K562 (cell line): ENCODE results near the gene TIMM17A. TPM values are rescaled to one million over a fixed set of nuclear protein-coding genes. Genes with fewer than 3 reads are reported as not detected.

Experiments used
- CREBBP ChIP-seq: IDR thresholded peaks from one replicate; pipeline ENCODE4 v1.6.1; 2012; ENCODE audit warnings: low read depth, mild to moderate bottlenecking, control low read depth, inconsistent platforms, low read length
- ELF4 ChIP-seq: fragments of 450-650 bp; formaldehyde crosslinking; IDR thresholded peaks from 2 replicates; pipeline ENCODE4 v1.4.0; 2022; ENCODE audit warnings: missing genetic modification characterization
- FOXK2 ChIP-seq, 2 experiments: fragments of 450-650 bp; IDR thresholded peaks in 1 of 2; conservative IDR thresholded peaks in 1 of 2; 2 replicates each; pipeline ENCODE4 v1.6.1; 2016; ENCODE audit warnings: low read depth in 2 of 2, mild to moderate bottlenecking in 1 of 2
- HDAC1 ChIP-seq, 2 experiments: fragments of 450-650 bp; IDR thresholded peaks; 2 replicates each; pipeline ENCODE4 v1.6.1; 2016 to 2017; ENCODE audit warnings: inconsistent platforms in 1 of 2, mild to moderate bottlenecking in 1 of 2, moderate library complexity in 1 of 2
- MBD2 ChIP-seq: sonication (generic); IDR thresholded peaks from 2 replicates; pipeline ENCODE4 v1.6.1; 2016; ENCODE audit warnings: low read depth, borderline replicate concordance
- MEF2A ChIP-seq: IDR thresholded peaks from 2 replicates; pipeline ENCODE4 v1.6.1; 2011; ENCODE audit warnings: low read depth, mild to moderate bottlenecking, low read length, moderate library complexity; ENCODE audit not compliant: control insufficient read depth
- NEUROD1 ChIP-seq: fragments of 150-350 bp; IDR thresholded peaks from 2 replicates; pipeline ENCODE4 v1.6.1; 2014; ENCODE audit warnings: borderline replicate concordance, low read length, low read depth; ENCODE audit not compliant: partially characterized antibody
- NFATC3 ChIP-seq: fragments of 450-650 bp; IDR thresholded peaks from 2 replicates; pipeline ENCODE4 v1.6.1; 2017; ENCODE audit warnings: mild to moderate bottlenecking
- RNF2 ChIP-seq: sonication (generic); IDR thresholded peaks from 2 replicates; pipeline ENCODE4 v1.6.1; 2016
- RUNX1 ChIP-seq: sonication (generic); IDR thresholded peaks from 2 replicates; pipeline ENCODE4 v1.6.1; 2016; ENCODE audit warnings: antibody characterized with exemption, low read depth
- SMARCA5 ChIP-seq: fragments of 450-650 bp; IDR thresholded peaks from 2 replicates; pipeline ENCODE4 v1.6.1; 2016
- SP2 ChIP-seq: IDR thresholded peaks from 2 replicates; pipeline ENCODE4 v1.6.1; 2011; ENCODE audit warnings: mild to moderate bottlenecking, low read depth, low read length, moderate library complexity; ENCODE audit not compliant: poor library complexity, severe bottlenecking; ENCODE audit errors: extremely low read depth
- SPI1 ChIP-seq: IDR thresholded peaks from 2 replicates; pipeline ENCODE4 v1.6.1; 2011; ENCODE audit warnings: low read depth, low read length, control low read depth, borderline replicate concordance
- ZNF165 ChIP-seq: fragments of 250-450 bp; sonication (Bioruptor Pico); IDR thresholded peaks from 2 replicates; pipeline ENCODE4 v1.4.0; 2020; ENCODE audit warnings: borderline replicate concordance
- ZNF586 ChIP-seq: fragments of 450-650 bp; formaldehyde crosslinking; conservative IDR thresholded peaks from 2 replicates; pipeline ENCODE4 v1.4.0; 2020; ENCODE audit warnings: mild to moderate bottlenecking, moderate library complexity
- polyA plus RNA-seq, 8 experiments: library from polyadenylated mRNA; depleted of rRNA in 4 of 8; stranded (reverse) in 5 of 8; unstranded in 3 of 8; fragments of >200 nt; fragmentation: Nextera tagmentation in 2 of 8; fragmentation: Illumina TruSeq in 1 of 8; extraction: Ambion mirVana in 2 of 8; extraction: Trizol in 1 of 8; gene quantifications; 2 replicates each; pipeline versions ENCODE4 v1.2.1 to v1.2.3, GENCODE V29; 2011 to 2014; ENCODE audit warnings: inconsistent platforms in 1 of 8, missing spikeins in 1 of 8
- total RNA-seq, 7 experiments: library from RNA; depleted of rRNA in 6 of 7; stranded (reverse); fragments of >200 nt in 6 of 7; fragmentation: Illumina TruSeq in 2 of 7; extraction: Trizol in 2 of 7; gene quantifications; 2 replicates each; pipeline versions ENCODE4 v1.2.1 to v1.2.3, GENCODE V29; 2011 to 2021; ENCODE audit warnings: low replicate concordance in 1 of 7
- TF ChIP-seq, protein P1 (sequence below), 2 experiments: fragments of 450-650 bp; IDR thresholded peaks; 2 replicates each; pipeline ENCODE4 v1.6.1; 2016
- TF ChIP-seq, protein P2 (sequence below): IDR thresholded peaks from 2 replicates; pipeline ENCODE4 v1.6.1; 2011; ENCODE audit warnings: borderline replicate concordance, low read depth, mild to moderate bottlenecking, moderate library complexity, low read length; ENCODE audit not compliant: insufficient read depth, poor library complexity, severe bottlenecking
- TF ChIP-seq, protein P3 (sequence below): fragments of 450-650 bp; IDR thresholded peaks from 2 replicates; pipeline ENCODE4 v1.6.1; 2016; ENCODE audit warnings: low read depth, mild to moderate bottlenecking, moderate library complexity
- TF ChIP-seq, protein P4 (sequence below): fragments of 450-650 bp; IDR thresholded peaks from 2 replicates; pipeline ENCODE4 v1.6.1; 2017; ENCODE audit warnings: antibody characterized with exemption
- TF ChIP-seq, protein P5 (sequence below): sonication (generic); formaldehyde crosslinking; IDR thresholded peaks from 2 replicates; pipeline ENCODE4 v1.8.0; 2023; ENCODE audit warnings: mild to moderate bottlenecking, missing genetic modification reagents

Gene TIMM17A
- total and polyA plus RNA-seq, 9 of the 15 experiments (the other 6 are each of a cell fraction or from before 2014, with no cell fraction given): 116 to 744 (median 180) TPM

DNA sequence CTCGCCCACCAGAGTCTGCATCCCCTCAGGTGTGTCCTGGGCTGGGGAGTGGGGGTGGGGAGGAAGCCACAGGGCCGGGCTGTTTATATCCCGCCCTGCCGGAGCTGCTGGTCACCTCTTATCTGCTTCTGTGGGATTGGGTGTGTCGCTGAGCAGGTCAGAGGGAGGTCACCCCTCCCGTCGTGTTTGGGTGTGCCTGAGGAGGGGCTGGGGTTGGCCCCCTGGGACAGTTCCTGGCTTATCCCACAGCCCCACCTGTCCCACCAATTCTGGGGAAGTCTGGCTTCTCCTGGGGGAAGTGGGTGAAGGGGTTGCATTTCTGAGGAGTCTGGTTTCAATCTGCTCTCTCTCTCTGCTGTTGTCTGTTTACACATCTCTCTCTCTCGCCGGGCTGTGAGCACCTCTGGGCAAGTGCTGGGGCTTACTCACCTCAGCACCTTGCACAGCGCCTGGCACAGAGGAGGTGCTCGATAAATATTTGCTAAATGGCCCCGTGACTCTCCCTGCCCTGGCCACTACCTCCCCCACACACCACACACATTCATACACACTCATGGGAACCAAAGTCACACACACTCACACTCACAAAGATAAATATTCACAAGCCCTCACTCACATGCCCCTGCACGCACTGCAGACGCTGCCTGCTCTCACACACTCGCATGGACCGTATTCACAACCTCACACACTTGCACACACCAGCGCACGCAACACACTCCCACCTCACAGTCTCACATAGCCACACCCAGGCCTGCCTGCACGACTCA, 63.3 kb downstream of the TIMM17A start (continued):
- TF ChIP-seq ELF4 (CRISPR knock-in tag) (peak; percentile 72; the same call in 1 of the 2 replicates), NEUROD1 (peak; percentile 61), CREBBP (no peak), RUNX1 (peak; percentile 82; the same call in 1 of the 2 replicates), MBD2 (peak; percentile 74; the same call in 1 of the 2 replicates), NFATC3 (0 out of 2 replicates have a peak, but pooled peaks have one; percentile 48), MEF2A (no peak), ZNF586 (CRISPR knock-in tag) (no peak), SMARCA5 (peak; percentile 90; the same call in 1 of the 2 replicates), SP2 (no peak), SPI1 (peak; percentile 55; the same call in 1 of the 2 replicates), FOXK2 (conservative IDR thresholded peaks at IDR 0.05 in 1 of 2, IDR thresholded peaks at IDR 0.05 in 1 of 2; ENCODE audit: low read depth in 2 of 2) (peak; percentile 95 to 96), ZNF165 (CRISPR knock-in tag) (no peak), HDAC1 (IDR thresholded peaks at IDR 0.05) (peak in 1 of 2 experiments; percentile 70; a peak in 2 of 4 replicates), RNF2 (peak; percentile 97)
- TF ChIP-seq, protein P1, sequence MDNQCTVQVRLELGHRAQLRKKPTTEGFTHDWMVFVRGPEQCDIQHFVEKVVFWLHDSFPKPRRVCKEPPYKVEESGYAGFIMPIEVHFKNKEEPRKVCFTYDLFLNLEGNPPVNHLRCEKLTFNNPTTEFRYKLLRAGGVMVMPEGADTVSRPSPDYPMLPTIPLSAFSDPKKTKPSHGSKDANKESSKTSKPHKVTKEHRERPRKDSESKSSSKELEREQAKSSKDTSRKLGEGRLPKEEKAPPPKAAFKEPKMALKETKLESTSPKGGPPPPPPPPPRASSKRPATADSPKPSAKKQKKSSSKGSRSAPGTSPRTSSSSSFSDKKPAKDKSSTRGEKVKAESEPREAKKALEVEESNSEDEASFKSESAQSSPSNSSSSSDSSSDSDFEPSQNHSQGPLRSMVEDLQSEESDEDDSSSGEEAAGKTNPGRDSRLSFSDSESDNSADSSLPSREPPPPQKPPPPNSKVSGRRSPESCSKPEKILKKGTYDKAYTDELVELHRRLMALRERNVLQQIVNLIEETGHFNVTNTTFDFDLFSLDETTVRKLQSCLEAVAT (IDR thresholded peaks at IDR 0.05): peak; percentile 72 to 77
- TF ChIP-seq, protein P2, sequence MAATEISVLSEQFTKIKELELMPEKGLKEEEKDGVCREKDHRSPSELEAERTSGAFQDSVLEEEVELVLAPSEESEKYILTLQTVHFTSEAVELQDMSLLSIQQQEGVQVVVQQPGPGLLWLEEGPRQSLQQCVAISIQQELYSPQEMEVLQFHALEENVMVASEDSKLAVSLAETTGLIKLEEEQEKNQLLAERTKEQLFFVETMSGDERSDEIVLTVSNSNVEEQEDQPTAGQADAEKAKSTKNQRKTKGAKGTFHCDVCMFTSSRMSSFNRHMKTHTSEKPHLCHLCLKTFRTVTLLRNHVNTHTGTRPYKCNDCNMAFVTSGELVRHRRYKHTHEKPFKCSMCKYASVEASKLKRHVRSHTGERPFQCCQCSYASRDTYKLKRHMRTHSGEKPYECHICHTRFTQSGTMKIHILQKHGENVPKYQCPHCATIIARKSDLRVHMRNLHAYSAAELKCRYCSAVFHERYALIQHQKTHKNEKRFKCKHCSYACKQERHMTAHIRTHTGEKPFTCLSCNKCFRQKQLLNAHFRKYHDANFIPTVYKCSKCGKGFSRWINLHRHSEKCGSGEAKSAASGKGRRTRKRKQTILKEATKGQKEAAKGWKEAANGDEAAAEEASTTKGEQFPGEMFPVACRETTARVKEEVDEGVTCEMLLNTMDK: no peak
- TF ChIP-seq, protein P3, sequence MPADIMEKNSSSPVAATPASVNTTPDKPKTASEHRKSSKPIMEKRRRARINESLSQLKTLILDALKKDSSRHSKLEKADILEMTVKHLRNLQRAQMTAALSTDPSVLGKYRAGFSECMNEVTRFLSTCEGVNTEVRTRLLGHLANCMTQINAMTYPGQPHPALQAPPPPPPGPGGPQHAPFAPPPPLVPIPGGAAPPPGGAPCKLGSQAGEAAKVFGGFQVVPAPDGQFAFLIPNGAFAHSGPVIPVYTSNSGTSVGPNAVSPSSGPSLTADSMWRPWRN: peak; percentile 73; the same call in 1 of the 2 replicates
- TF ChIP-seq, protein P4, sequence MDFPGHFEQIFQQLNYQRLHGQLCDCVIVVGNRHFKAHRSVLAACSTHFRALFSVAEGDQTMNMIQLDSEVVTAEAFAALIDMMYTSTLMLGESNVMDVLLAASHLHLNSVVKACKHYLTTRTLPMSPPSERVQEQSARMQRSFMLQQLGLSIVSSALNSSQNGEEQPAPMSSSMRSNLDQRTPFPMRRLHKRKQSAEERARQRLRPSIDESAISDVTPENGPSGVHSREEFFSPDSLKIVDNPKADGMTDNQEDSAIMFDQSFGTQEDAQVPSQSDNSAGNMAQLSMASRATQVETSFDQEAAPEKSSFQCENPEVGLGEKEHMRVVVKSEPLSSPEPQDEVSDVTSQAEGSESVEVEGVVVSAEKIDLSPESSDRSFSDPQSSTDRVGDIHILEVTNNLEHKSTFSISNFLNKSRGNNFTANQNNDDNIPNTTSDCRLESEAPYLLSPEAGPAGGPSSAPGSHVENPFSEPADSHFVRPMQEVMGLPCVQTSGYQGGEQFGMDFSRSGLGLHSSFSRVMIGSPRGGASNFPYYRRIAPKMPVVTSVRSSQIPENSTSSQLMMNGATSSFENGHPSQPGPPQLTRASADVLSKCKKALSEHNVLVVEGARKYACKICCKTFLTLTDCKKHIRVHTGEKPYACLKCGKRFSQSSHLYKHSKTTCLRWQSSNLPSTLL: 0 out of 2 replicates have a peak, but pooled peaks have one; percentile 17
- TF ChIP-seq, protein P5, sequence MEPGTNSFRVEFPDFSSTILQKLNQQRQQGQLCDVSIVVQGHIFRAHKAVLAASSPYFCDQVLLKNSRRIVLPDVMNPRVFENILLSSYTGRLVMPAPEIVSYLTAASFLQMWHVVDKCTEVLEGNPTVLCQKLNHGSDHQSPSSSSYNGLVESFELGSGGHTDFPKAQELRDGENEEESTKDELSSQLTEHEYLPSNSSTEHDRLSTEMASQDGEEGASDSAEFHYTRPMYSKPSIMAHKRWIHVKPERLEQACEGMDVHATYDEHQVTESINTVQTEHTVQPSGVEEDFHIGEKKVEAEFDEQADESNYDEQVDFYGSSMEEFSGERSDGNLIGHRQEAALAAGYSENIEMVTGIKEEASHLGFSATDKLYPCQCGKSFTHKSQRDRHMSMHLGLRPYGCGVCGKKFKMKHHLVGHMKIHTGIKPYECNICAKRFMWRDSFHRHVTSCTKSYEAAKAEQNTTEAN: 0 out of 2 replicates have a peak, but pooled peaks have one; percentile 60
